ENCODE data around the gene KDM5A.
"Not testable (repeated sequence)": the region's sequence is repeated elsewhere in the genome, so short reads cannot be mapped to it uniquely, and the experiment has no call there.

KDM5A gene

DNA sequence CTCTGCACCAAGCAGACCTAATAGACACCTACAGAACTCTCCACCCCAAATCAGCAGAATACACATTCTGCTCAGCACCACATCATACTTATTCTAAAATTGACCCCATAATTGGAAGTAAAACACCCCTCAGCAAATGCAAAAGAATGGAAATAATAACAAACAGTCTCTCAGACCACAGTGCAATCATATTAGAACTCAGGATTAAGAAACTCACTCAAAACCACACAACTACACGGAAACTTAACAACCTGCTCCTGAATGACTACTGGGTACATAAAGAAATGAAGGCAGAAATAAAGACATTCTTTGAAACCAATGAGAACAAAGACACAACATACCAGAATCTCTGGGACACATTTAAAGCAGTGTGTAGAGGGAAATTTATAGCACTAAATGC is 89.0 kb downstream of the KDM5A start:
- no CpG with 5 or more reads among the region's 1 CpG for WGBS, 2 experiments (ENCODE audit: insufficient coverage in 2 of 2)
- not testable (repeated sequence) for H3K4me1 ChIP-seq (ENCODE audit: control insufficient read depth, insufficient read depth, low read length, poor library complexity, severe bottlenecking); H3K9me3 ChIP-seq (ENCODE audit: control insufficient read depth, low read length); H3K27ac ChIP-seq (ENCODE audit: low read depth, low read length, severe bottlenecking); H3K4me3 ChIP-seq (ENCODE audit: extremely low read depth, insufficient read depth, low read length, poor library complexity, severe bottlenecking)
- peaks cover 73% of the 10 kb centered on the region for H3K36me3 ChIP-seq (ENCODE audit: control insufficient read depth, insufficient read depth, low read length)

DNA sequence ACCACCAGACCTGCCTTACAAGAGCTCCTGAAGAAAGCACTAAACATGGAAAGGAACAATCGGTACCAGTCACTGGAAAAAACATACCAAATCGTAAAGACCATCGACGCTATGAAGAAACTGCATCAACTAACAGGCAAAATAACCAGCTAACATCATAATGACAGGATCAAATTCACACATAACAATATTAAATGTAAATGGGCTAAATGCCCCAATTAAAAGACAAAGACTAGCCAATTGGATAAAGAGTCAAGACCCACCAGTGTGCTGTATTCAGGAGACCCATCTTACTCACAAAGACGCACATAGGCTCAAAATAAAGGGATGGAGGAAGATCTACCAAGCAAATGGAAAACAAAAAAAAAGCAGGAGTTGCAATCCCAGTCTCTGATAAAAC is 89.6 kb downstream of the KDM5A start:
- 100% methylated on average over 1 of the region's 5 CpGs for WGBS, 2 experiments (ENCODE audit: insufficient coverage in 2 of 2)

DNA sequence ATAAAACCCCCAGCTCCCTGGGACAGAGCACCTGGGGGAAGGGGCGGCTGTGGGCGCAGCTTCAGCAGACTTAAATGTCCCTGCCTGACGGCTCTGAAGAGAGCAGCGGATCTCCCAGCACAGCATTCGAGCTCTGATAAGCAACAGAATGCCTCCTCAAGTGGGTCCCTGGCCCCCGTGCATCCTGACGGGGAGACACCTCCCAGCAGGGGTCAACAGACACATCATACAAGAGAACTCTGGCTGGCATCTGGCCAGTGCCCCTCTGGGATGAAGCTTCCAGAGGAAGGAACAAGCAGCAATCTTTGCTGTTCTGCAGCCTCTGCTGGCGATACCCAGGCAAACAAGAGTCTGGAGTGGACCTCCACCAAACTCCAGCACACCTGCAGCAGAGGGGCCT is 91.1 kb downstream of the KDM5A start:
- H3K9me3 ChIP-seq (ENCODE audit: control insufficient read depth, low read length); H3K27ac ChIP-seq (ENCODE audit: low read depth, low read length, severe bottlenecking); H3K4me3 ChIP-seq (ENCODE audit: extremely low read depth, insufficient read depth, low read length, poor library complexity, severe bottlenecking); H3K4me1 ChIP-seq (ENCODE audit: control insufficient read depth, insufficient read depth, low read length, poor library complexity, severe bottlenecking): not testable (repeated sequence)
- peaks cover 61% of the 10 kb centered on the region for H3K36me3 ChIP-seq (ENCODE audit: control insufficient read depth, insufficient read depth, low read length)
- WGBS, 2 experiments (ENCODE audit: insufficient coverage in 2 of 2), result 94 to 99% methylated on average over 7 to 8 of the region's 8 CpGs

More for the DNA sequence above, 89.6 kb downstream of the KDM5A start:
- H3K36me3 ChIP-seq (ENCODE audit: control insufficient read depth, insufficient read depth, low read length), result peaks cover 72% of the 10 kb centered on the region
- H3K4me1 ChIP-seq (ENCODE audit: control insufficient read depth, insufficient read depth, low read length, poor library complexity, severe bottlenecking); H3K27ac ChIP-seq (ENCODE audit: low read depth, low read length, severe bottlenecking); H3K4me3 ChIP-seq (ENCODE audit: extremely low read depth, insufficient read depth, low read length, poor library complexity, severe bottlenecking); H3K9me3 ChIP-seq (ENCODE audit: control insufficient read depth, low read length): not testable (repeated sequence)

DNA sequence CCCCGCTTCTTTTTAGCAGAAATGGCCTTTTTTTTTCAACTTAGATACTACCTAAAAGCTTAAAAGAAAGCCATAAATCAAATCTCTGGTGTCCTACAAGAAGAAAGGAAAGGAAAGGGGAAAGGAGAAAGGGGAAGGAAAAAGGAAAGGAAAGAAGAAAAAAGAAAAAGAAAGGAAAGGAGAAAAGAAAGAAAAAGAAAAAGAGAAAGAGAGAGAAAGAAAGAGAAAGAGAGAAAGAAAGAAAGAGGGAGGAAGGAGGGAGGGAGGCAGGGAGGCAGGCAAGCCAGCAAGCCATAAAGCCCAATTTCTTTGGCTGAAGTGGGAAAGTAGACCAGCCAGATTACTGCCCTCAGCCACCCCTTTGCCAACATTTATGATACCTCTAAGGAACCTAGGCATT is 94.0 kb downstream of the KDM5A start:
- no peaks in the 10 kb centered on the region for H3K9me3 ChIP-seq (ENCODE audit: control insufficient read depth, low read length)
- peaks cover 65% of the 10 kb centered on the region for H3K36me3 ChIP-seq (ENCODE audit: control insufficient read depth, insufficient read depth, low read length)
- no peak overlapping the region for H3K27ac ChIP-seq (ENCODE audit: low read depth, low read length, severe bottlenecking)
- no peaks in the 10 kb centered on the region for H3K4me1 ChIP-seq (ENCODE audit: control insufficient read depth, insufficient read depth, low read length, poor library complexity, severe bottlenecking)
- H3K4me3 ChIP-seq (ENCODE audit: extremely low read depth, insufficient read depth, low read length, poor library complexity, severe bottlenecking), result no peak overlapping the region
- no CpG with 5 or more reads among the region's 1 CpG for WGBS, 2 experiments (ENCODE audit: insufficient coverage in 2 of 2)

DNA sequence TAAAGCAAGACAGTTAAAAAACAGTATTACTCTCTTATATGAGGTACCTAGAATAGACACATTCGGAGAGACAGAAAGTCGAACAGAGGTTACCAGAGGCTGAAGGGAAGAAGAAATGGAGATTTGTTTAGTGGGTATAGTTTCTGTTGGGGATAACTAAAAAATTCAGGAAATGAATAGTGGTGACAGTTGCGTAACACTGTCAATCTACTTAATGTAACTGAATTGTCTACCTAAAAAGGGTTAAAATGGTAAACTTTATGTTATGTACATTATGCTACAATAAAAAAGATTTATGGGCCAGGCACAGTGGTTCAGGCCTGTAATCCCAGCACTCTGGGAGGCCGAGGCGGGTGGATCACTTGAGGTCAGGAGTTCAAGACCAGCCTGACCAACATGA is 95.9 kb downstream of the KDM5A start:
- Histone ChIP-seq H3K4me1 (ENCODE audit: control insufficient read depth, insufficient read depth, low read length, poor library complexity, severe bottlenecking) (no peaks in the 10 kb centered on the region), H3K36me3 (ENCODE audit: control insufficient read depth, insufficient read depth, low read length) (peaks cover 59% of the 10 kb centered on the region), H3K9me3 (ENCODE audit: control insufficient read depth, low read length) (no peaks in the 10 kb centered on the region), H3K4me3 (ENCODE audit: extremely low read depth, insufficient read depth, low read length, poor library complexity, severe bottlenecking) (no peak overlapping the region), H3K27ac (ENCODE audit: low read depth, low read length, severe bottlenecking) (no peak overlapping the region)
- 82 to 100% methylated on average over 1 to 2 of the region's 5 CpGs for WGBS, 2 experiments (ENCODE audit: insufficient coverage in 2 of 2)

DNA sequence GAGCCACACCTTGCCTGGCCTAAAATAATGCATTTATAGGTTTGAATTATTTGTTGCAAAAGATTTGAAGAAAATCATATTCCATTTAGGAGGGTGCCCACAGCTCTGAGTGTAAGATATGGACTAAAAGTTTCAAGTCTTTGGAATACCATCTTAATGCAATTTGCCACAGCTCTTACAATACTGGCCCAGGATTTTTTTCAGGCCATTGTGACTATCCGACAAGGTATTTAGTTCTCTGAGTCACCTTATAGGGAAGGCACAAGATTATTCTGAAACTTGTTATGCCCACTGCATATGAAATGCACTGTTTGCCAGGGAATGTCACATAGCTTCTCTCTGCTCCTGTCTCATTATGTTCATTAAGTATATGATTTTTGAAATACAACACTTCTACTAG is 96.9 kb downstream of the KDM5A start:
- WGBS, 2 experiments (ENCODE audit: insufficient coverage in 2 of 2), result 67% methylated on average over 1 of the region's 1 CpG; no CpG with 5 or more reads in 1 of the 2 experiments
- Histone ChIP-seq H3K27ac (ENCODE audit: low read depth, low read length, severe bottlenecking) (no peak overlapping the region), H3K9me3 (ENCODE audit: control insufficient read depth, low read length) (no peaks in the 10 kb centered on the region), H3K4me3 (ENCODE audit: extremely low read depth, insufficient read depth, low read length, poor library complexity, severe bottlenecking) (no peak overlapping the region), H3K36me3 (ENCODE audit: control insufficient read depth, insufficient read depth, low read length) (peaks cover 58% of the 10 kb centered on the region), H3K4me1 (ENCODE audit: control insufficient read depth, insufficient read depth, low read length, poor library complexity, severe bottlenecking) (no peaks in the 10 kb centered on the region)

DNA sequence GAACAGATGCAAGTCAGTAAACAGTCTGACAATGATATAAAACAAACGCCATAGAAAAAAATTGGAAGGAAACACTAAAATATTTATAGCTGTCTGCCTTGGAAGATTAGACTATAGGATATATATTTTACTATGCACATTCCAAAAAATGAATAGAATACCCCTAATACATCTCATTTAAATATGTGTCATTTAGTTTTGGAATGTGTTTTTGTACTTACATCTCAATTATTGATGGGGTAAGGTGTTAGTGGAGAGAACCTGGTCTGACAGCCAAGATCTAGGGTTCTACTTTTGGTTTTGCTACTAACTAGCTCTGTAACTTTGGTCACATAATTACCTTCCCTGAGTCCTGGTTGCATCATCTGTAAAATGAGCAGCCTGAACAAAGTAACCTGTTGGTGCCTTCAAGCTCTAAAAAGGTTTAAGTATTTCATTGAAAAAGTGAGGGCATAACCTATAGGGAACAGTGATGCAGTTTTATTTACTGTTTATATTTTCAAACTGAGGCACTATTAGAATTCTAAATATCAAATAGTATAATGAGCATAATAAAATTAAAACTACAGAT is 97.9 kb downstream of the KDM5A start:
- no peak overlapping the region for H3K4me3 ChIP-seq (ENCODE audit: extremely low read depth, insufficient read depth, low read length, poor library complexity, severe bottlenecking)
- no peaks in the 10 kb centered on the region for H3K9me3 ChIP-seq (ENCODE audit: control insufficient read depth, low read length)
- H3K27ac ChIP-seq (ENCODE audit: low read depth, low read length, severe bottlenecking), result no peak overlapping the region
- peaks cover 56% of the 10 kb centered on the region for H3K36me3 ChIP-seq (ENCODE audit: control insufficient read depth, insufficient read depth, low read length)
- no peaks in the 10 kb centered on the region for H3K4me1 ChIP-seq (ENCODE audit: control insufficient read depth, insufficient read depth, low read length, poor library complexity, severe bottlenecking)
- WGBS, 2 experiments (ENCODE audit: insufficient coverage in 2 of 2), result no CpG with 5 or more reads among the region's 1 CpG

DNA sequence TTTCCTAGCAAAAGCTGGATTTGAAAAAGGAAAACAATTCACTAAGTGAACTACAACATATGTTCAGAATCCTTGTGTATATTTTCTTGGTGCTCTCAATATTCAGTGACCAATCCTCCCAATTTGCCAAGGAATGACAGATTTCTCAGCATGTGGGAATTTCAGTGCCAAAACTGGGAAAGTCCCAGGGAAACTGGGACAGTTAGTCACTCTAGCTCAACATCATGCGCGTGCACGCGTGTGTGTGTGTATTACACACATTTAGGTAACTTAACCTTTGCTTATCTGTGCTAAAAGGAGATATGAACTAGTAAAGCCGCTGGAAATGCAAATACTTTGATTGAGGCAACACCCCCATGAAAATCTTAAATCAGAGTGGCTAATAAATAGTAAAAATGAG is 100.4 kb downstream of the KDM5A start:
- WGBS, 2 experiments (ENCODE audit: insufficient coverage in 2 of 2), result 100% methylated on average over 4 of the region's 5 CpGs; no CpG with 5 or more reads in 1 of the 2 experiments
- Histone ChIP-seq H3K4me1 (ENCODE audit: control insufficient read depth, insufficient read depth, low read length, poor library complexity, severe bottlenecking) (no peaks in the 10 kb centered on the region), H3K36me3 (ENCODE audit: control insufficient read depth, insufficient read depth, low read length) (peaks cover 60% of the 10 kb centered on the region), H3K27ac (ENCODE audit: low read depth, low read length, severe bottlenecking) (no peak overlapping the region), H3K9me3 (ENCODE audit: control insufficient read depth, low read length) (no peaks in the 10 kb centered on the region), H3K4me3 (ENCODE audit: extremely low read depth, insufficient read depth, low read length, poor library complexity, severe bottlenecking) (no peak overlapping the region)

DNA sequence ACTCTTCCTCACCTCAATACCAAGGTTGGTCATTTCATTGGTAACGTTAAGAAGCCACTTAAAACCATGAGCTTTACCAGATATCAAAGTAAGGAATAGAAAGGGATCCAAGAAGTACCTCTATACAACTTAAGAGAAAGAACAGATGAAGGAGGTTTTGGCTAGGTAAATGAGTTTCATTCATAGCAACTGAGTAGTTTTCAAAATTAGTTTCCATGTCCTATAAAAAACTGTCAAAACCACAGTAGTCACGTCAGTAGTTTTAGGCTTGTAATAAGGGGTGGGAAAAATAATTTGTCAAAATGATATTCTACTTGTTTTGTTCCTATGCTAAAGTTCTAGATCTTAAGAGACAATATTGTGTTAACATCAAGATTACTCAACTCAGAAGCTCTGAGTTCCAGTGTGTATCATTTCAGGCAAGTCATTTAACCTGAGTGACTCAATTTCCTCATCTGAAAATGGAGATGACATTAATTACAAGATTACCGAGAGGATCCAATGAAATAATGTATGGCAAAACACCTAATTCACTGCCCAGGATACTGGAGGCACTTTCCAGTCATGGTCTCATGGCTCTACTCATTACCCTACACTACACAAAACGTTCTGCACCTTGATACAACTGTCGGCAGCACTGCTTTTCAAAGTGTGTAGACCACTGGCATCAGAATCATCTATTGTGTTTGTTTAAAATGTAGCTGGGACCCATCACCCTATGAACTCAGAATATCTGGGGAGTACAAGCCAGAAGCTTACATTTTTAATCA is 102.4 kb downstream of the KDM5A start:
- H3K4me1 ChIP-seq (ENCODE audit: control insufficient read depth, insufficient read depth, low read length, poor library complexity, severe bottlenecking), result no peaks in the 10 kb centered on the region
- no peak overlapping the region for H3K27ac ChIP-seq (ENCODE audit: low read depth, low read length, severe bottlenecking)
- no peaks in the 10 kb centered on the region for H3K9me3 ChIP-seq (ENCODE audit: control insufficient read depth, low read length)
- peaks cover 62% of the 10 kb centered on the region for H3K36me3 ChIP-seq (ENCODE audit: control insufficient read depth, insufficient read depth, low read length)
- no peak overlapping the region for H3K4me3 ChIP-seq (ENCODE audit: extremely low read depth, insufficient read depth, low read length, poor library complexity, severe bottlenecking)
- WGBS, 2 experiments (ENCODE audit: insufficient coverage in 2 of 2), result 100% methylated on average over 1 of the region's 5 CpGs

DNA sequence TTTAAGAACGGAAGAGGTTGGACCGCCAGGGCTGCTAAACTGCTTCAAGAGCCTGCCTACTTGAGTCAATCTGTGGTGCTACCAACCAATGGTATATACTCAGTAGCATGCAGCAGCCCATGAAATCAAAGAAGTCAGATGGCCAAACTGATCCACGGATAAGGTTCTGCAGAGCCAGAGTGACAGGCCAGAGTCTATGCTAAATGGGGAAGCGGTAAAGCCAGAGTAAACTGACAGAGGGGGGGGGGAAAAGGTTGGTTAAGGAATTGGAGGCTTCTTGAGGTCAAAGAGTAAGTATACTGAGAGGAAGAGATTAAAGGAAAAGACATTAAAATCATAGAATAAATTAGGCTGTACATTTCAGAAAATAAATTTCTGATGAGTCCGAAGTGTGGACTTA is 111.1 kb downstream of the KDM5A start:
- Histone ChIP-seq H3K4me3 (ENCODE audit: extremely low read depth, insufficient read depth, low read length, poor library complexity, severe bottlenecking) (no peak overlapping the region), H3K9me3 (ENCODE audit: control insufficient read depth, low read length) (no peaks in the 10 kb centered on the region), H3K27ac (ENCODE audit: low read depth, low read length, severe bottlenecking) (no peak overlapping the region), H3K36me3 (ENCODE audit: control insufficient read depth, insufficient read depth, low read length) (peaks cover 38% of the 10 kb centered on the region), H3K4me1 (ENCODE audit: control insufficient read depth, insufficient read depth, low read length, poor library complexity, severe bottlenecking) (no peaks in the 10 kb centered on the region)
- 93 to 100% methylated on average over 4 to 5 of the region's 5 CpGs for WGBS, 2 experiments (ENCODE audit: insufficient coverage in 2 of 2)

DNA sequence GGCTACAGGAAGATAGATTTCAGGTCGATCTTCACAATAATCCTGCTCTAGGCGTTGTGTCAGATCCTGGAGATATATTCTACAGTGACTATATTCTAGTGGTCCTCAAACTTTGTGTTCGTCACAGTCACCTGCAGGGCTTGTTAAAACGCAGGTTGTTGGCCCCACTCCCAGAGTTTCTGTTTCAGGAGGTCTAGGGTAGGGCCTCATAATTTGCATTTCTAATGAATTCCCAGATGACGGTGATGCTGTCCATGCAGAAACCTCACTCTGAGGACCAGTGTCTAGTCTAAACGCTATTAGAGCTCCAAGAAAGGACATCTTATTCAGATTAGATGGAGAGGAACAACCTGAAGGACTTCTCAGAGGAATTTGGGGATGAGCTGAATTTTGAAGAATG is 113.3 kb downstream of the KDM5A start:
- no peaks in the 10 kb centered on the region for H3K9me3 ChIP-seq (ENCODE audit: control insufficient read depth, low read length)
- H3K36me3 ChIP-seq (ENCODE audit: control insufficient read depth, insufficient read depth, low read length), result peaks cover 20% of the 10 kb centered on the region
- H3K27ac ChIP-seq (ENCODE audit: low read depth, low read length, severe bottlenecking), result no peak overlapping the region
- H3K4me3 ChIP-seq (ENCODE audit: extremely low read depth, insufficient read depth, low read length, poor library complexity, severe bottlenecking), result no peak overlapping the region
- WGBS, 2 experiments (ENCODE audit: insufficient coverage in 2 of 2), result 94 to 100% methylated on average over 6 of the region's 6 CpGs
- H3K4me1 ChIP-seq (ENCODE audit: control insufficient read depth, insufficient read depth, low read length, poor library complexity, severe bottlenecking), result no peaks in the 10 kb centered on the region
